GM18870 (cell line): Measurements from ENCODE around the gene OSTC.
"Not testable (repeated sequence)": the region's sequence is repeated elsewhere in the genome, so short reads cannot be mapped to it uniquely, and the experiment has no call there.

ENCODE experiments used
- ATAC-seq: cut with Tn5 transposase; IDR thresholded peaks from one replicate; pipeline ENCODE4 v1.9.1; 2021; ENCODE audit warnings: moderate library complexity; ENCODE audit not compliant: unreplicated experiment

OSTC gene

DNA sequence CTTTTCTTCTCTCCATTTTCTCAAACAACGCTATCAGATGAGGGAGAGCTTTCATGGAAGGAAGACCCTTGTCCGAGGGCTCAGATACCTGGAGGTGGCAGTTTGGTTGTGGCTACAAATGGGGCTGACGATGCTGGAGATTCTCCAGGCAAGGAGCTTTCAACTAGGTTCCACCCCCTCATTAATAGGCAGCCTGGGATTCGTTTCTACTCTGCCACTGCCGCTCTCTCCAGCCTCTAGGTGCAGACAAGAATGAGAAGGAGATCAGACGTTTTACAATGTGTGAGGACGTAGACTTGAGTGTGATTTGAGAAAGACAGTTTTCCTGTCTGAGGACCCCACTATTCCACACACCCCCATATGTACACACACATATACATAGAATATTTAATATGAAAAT is 59.3 kb downstream of the OSTC start:
- no peak for ATAC-seq

DNA sequence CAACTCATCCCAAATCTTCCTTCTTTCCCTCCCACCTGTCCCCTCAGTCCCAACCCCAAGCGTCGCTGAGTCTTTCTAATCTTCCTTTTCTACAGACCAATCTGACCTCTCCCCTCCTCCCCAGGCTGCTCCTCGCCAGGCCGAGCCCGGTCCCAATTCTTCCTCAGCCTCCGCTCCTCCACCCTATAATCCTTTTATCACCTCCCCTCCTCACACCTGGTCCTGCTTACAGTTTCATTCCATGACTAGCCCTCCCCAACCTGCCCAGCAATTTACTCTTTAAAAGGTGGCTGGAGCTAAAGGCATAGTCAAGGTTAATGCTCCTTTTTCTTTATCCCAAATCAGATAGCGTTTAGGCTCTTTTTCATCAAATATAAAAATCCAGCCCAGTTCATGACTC is 60.2 kb downstream of the OSTC start:
- not testable (repeated sequence) for ATAC-seq

DNA sequence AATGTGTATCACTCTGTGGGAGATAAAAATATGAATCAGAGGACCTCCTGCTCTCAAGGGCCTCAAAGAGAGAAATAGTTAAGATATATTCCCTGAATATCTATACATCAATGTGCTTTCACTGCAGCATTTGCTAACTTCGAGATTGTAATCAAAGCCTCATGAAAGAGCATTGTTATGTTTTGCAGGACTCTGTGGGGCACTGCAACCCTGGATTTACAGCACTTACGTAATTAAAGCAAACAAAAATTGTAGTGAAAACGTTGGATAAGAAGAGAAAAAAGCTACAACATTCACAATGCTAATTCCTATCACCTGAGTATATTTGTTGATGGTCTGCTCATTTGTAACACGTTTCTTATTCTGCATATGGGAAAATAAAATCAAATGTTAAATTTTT is 64.5 kb downstream of the OSTC start:
- ATAC-seq = no peak

DNA sequence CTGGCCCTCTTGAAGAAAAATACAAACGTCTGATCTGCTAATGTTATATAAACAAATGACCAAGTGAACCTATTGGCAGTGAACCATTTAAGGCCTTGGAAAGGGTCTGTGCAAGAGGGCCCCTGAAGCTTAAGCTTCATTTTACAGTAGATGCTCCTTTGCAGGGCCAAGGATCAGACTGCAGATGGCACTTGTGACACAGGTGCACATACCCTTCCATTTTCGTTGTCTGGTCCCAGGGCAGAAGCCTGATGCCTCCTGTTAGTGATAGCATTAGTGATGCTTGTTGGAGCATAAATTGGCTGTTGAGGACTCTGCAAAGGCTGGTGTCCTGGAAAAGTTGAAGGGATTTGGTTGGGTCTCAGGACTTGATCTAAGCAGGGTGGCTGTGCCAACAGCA is 65.9 kb downstream of the OSTC start:
- no peak for ATAC-seq

DNA sequence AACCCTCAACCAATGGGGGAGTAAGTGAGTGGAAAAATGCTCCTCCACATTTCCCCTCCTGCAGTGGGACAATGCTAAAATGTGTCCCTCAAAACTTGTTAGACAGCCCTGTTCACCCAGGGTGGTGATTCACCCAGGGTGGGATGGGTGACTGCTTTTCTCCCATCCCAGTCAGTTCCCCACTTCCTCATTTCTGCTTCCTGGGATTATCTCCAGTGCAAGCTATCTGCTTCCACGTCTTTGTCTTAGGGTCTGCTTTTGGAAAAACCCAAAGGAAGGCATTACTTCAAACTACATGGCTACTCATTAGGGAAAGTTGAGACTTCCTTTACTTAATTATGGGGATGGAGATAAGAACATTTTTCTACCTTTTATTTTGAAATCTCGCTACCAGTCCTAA is 67.0 kb downstream of the OSTC start:
- no peak for ATAC-seq
